Activated naive CD8-positive, alpha-beta T cell treated with anti-CD3 and anti-CD28 coated beads for 36 hours (primary cell): ENCODE results near the gene DNAH14. TPM values are rescaled to one million over a fixed set of nuclear protein-coding genes. Genes with fewer than 3 reads are reported as not detected.
A peak's percentile ranks its signal among the peaks of the same experiment; 100 is the strongest.
"Not testable (repeated sequence)": the region's sequence is repeated elsewhere in the genome, so short reads cannot be mapped to it uniquely, and the experiment has no call there.

ENCODE experiments used
- DNase-seq: peaks from one replicate; pipeline ENCODE4 v3.0.0; 2021
- H3K27ac Mint-ChIP-seq: one replicate; pipeline ENCODE4 v1.8.0; 2022; ENCODE audit warnings: mild to moderate bottlenecking, moderate library complexity, mixed read lengths
- H3K27me3 Mint-ChIP-seq: one replicate; pipeline ENCODE4 v1.8.0; 2022; ENCODE audit warnings: mild to moderate bottlenecking, mixed read lengths
- H3K36me3 Mint-ChIP-seq: one replicate; pipeline ENCODE4 v1.8.0; 2021; ENCODE audit warnings: mild to moderate bottlenecking, mixed read lengths
- H3K4me1 Mint-ChIP-seq: one replicate; pipeline ENCODE4 v1.8.0; 2021; ENCODE audit warnings: mixed read lengths
- H3K4me3 Mint-ChIP-seq: one replicate; pipeline ENCODE4 v1.8.0; 2022; ENCODE audit warnings: mild to moderate bottlenecking, moderate library complexity, mixed read lengths
- H3K9me3 Mint-ChIP-seq: one replicate; pipeline ENCODE4 v1.8.0; 2022; ENCODE audit warnings: mixed read lengths
- total RNA-seq, 2 experiments: library from RNA; stranded (reverse); gene quantifications; one replicate each; pipeline ENCODE4 v1.2.3, GENCODE V29; 2021

The DNAH14 gene
- total RNA-seq, 2 experiments from 2014 or later = 1.0 to 1.8 TPM

- Mint-ChIP-seq H3K36me3 (no peaks in the 10 kb centered on the region), H3K4me3 (no peak overlapping the region), H3K4me1 (no peaks in the 10 kb centered on the region), H3K27ac (no peak overlapping the region), H3K9me3 (no peaks in the 10 kb centered on the region), H3K27me3 (peaks cover 20% of the 10 kb centered on the region)
- DNase-seq = no peak
Measured at GRCh38 chr1:225258811-225259210, 329.3 kb downstream of the DNAH14 start.

DNA sequence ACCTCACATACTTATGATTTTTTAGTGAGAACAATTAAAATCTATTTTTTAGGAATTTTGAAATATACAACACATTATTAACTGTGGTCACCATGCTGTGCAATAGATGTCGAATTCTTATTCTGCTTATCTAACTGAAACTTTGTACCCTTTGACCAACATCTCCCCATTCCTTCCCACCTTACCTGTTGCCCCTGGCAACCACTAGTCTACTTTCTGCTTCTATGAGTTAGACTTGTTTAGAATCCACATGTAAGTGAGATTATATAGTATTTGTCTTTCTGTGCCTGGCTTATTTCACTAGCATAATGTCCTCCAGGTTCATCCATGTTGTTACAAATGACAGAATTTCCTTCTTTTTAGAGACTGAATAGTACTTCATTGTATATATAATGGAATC is 330.1 kb downstream of the DNAH14 start:
- H3K27me3 Mint-ChIP-seq = peaks cover 14% of the 10 kb centered on the region
- H3K36me3 Mint-ChIP-seq = no peaks in the 10 kb centered on the region
- peaks cover 2% of the 10 kb centered on the region for H3K4me1 Mint-ChIP-seq
- H3K9me3 Mint-ChIP-seq = no peaks in the 10 kb centered on the region
- DNase-seq = no peak
- H3K27ac Mint-ChIP-seq = no peak overlapping the region
- no peak overlapping the region for H3K4me3 Mint-ChIP-seq

- no peak for DNase-seq
- Mint-ChIP-seq H3K27ac (no peak overlapping the region), H3K9me3 (no peaks in the 10 kb centered on the region), H3K4me3 (no peak overlapping the region), H3K36me3 (no peaks in the 10 kb centered on the region), H3K4me1 (peaks cover 4% of the 10 kb centered on the region), H3K27me3 (peaks cover 8% of the 10 kb centered on the region)
Measured at GRCh38 chr1:225260319-225260718, 330.8 kb downstream of the DNAH14 start.

- H3K36me3 Mint-ChIP-seq = no peaks in the 10 kb centered on the region
- no peak overlapping the region for H3K27ac Mint-ChIP-seq
- H3K4me3 Mint-ChIP-seq = no peak overlapping the region
- H3K9me3 Mint-ChIP-seq = peaks cover 14% of the 10 kb centered on the region
- no peak for DNase-seq
- peaks cover 19% of the 10 kb centered on the region for H3K27me3 Mint-ChIP-seq
- H3K4me1 Mint-ChIP-seq = no peaks in the 10 kb centered on the region
Measured at GRCh38 chr1:225277445-225277844, 348.0 kb downstream of the DNAH14 start.

GRCh38 chr1:225280563-225280962 is 351.1 kb downstream of the DNAH14 start:
- H3K27ac Mint-ChIP-seq = no peak overlapping the region
- peaks cover 14% of the 10 kb centered on the region for H3K9me3 Mint-ChIP-seq
- DNase-seq = no peak
- no peak overlapping the region for H3K4me3 Mint-ChIP-seq
- H3K36me3 Mint-ChIP-seq = no peaks in the 10 kb centered on the region
- no peaks in the 10 kb centered on the region for H3K4me1 Mint-ChIP-seq
- H3K27me3 Mint-ChIP-seq = peaks cover 11% of the 10 kb centered on the region

GRCh38 chr1:225290244-225290643 is 360.8 kb downstream of the DNAH14 start:
- Mint-ChIP-seq H3K4me1 (no peaks in the 10 kb centered on the region), H3K27me3 (no peaks in the 10 kb centered on the region), H3K27ac (no peak overlapping the region), H3K36me3 (peaks cover 2% of the 10 kb centered on the region), H3K9me3 (peaks cover 11% of the 10 kb centered on the region), H3K4me3 (no peak overlapping the region)
- no peak for DNase-seq

DNA sequence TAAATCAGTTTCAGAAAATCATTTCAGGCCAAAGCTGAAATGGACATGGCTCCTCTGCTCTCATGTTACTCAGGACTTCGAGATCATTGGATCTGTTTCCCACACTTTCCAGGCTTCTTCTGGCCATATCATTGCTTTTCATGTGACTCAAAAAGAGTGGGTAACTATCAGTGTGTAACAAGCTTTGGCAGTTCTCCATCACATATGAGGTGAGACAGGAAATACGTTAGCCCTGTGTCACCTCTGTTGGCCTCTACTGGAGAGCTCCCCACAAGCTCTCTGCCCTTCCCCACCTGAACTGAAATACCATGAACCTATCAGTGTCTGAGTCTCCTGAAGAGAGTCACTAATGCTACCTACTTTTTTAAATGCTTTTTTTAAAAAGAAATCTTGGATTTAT is 370.1 kb downstream of the DNAH14 start:
- Mint-ChIP-seq H3K9me3 (peaks cover 20% of the 10 kb centered on the region), H3K27ac (no peak overlapping the region), H3K27me3 (no peaks in the 10 kb centered on the region), H3K4me3 (no peak overlapping the region), H3K4me1 (no peaks in the 10 kb centered on the region), H3K36me3 (peaks cover 2% of the 10 kb centered on the region)
- no peak for DNase-seq

- DNase-seq = no peak
- no peaks in the 10 kb centered on the region for H3K36me3 Mint-ChIP-seq
- no peaks in the 10 kb centered on the region for H3K4me1 Mint-ChIP-seq
- H3K27ac Mint-ChIP-seq = no peak overlapping the region
- H3K4me3 Mint-ChIP-seq = no peak overlapping the region
- H3K9me3 Mint-ChIP-seq = peaks cover 13% of the 10 kb centered on the region
- no peaks in the 10 kb centered on the region for H3K27me3 Mint-ChIP-seq
Measured at GRCh38 chr1:225300381-225300780, 370.9 kb downstream of the DNAH14 start.

DNA sequence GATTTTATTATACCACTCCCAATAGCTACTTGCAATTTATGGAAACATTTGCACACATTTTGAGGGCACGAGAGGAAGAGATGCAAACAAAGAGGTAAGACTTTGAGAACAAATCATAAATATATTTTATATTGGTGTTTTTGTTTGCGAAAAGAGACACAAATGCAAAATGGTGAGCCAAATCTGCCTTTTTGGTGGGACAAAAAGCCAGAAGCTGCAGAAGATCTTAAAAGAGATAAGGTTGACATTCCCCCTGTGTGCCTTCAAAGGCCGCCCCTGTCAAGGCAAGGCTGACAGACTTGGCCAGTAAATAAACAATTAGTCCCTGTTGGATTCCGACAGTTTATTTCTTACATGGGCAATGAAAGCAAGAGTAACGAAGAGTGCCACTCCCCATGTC is 375.5 kb downstream of the DNAH14 start:
- no peaks in the 10 kb centered on the region for H3K36me3 Mint-ChIP-seq
- H3K4me1 Mint-ChIP-seq = no peaks in the 10 kb centered on the region
- DNase-seq = no peak

DNA sequence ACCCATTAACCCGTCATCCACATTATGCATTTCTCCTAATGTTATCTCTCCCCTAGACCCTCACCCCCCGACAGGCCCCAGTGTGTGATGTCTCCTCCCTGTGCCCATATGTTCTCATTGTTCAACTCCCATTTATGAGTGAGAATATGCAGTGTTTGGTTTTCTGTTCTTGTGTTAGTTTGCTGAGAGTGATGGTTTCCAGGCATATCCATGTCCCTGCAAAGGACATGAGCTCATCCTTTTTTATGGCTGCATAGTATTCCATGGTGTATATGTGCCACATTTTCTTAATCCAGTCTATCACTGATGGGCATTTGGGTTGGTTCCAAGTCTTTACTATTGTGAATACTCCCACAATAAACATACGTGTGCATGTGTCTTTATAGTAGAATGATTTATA is 381.1 kb downstream of the DNAH14 start:
- H3K4me3 Mint-ChIP-seq, H3K36me3 Mint-ChIP-seq, DNase-seq, H3K27me3 Mint-ChIP-seq, H3K9me3 Mint-ChIP-seq, H3K4me1 Mint-ChIP-seq, H3K27ac Mint-ChIP-seq: not testable (repeated sequence)

More for the DNA sequence above, 375.5 kb downstream of the DNAH14 start:
- H3K27me3 Mint-ChIP-seq = no peaks in the 10 kb centered on the region
- H3K27ac Mint-ChIP-seq = no peak overlapping the region
- H3K9me3 Mint-ChIP-seq = no peaks in the 10 kb centered on the region
- H3K4me3 Mint-ChIP-seq = no peak overlapping the region

GRCh38 chr1:225318706-225319575 is 389.5 kb downstream of the DNAH14 start:
- H3K4me3 Mint-ChIP-seq = no peak overlapping the region

DNA sequence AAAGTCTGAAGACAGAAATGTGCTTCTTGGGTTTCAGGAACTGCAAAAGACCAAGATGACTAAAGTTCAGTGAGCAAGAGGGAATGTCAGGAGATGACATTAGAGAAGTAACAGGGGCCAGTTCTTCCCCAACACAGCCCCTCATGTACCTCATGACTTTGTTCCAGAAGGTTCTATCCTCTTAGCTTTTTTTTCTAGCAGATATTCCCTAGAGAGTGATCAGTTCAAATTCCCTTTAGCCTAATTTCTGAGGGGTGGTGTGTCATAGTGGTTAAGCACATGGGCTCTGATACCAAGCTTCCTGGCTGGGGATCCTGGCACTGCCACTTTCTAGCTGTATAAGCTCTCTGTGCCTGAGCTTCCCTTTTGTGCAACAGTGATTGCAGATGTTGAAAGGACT is 390.4 kb downstream of the DNAH14 start:
- DNase-seq = no peak
- no peaks in the 10 kb centered on the region for H3K4me1 Mint-ChIP-seq
- no peak overlapping the region for H3K27ac Mint-ChIP-seq
- no peaks in the 10 kb centered on the region for H3K36me3 Mint-ChIP-seq
- H3K4me3 Mint-ChIP-seq = no peak overlapping the region
- no peaks in the 10 kb centered on the region for H3K27me3 Mint-ChIP-seq
- H3K9me3 Mint-ChIP-seq = peaks cover 2% of the 10 kb centered on the region

More at GRCh38 chr1:225318706-225319575, 389.5 kb downstream of the DNAH14 start:
- Mint-ChIP-seq H3K36me3 (no peaks in the 10 kb centered on the region), H3K9me3 (peaks cover 4% of the 10 kb centered on the region), H3K27me3 (no peaks in the 10 kb centered on the region), H3K4me1 (no peaks in the 10 kb centered on the region), H3K27ac (no peak overlapping the region)
- DNase-seq = peak; percentile 8

GRCh38 chr1:225321784-225322183 is 392.3 kb downstream of the DNAH14 start:
- no peak overlapping the region for H3K4me3 Mint-ChIP-seq
- no peak for DNase-seq
- H3K36me3 Mint-ChIP-seq = no peaks in the 10 kb centered on the region
- H3K9me3 Mint-ChIP-seq = no peaks in the 10 kb centered on the region
- no peaks in the 10 kb centered on the region for H3K27me3 Mint-ChIP-seq
- no peak overlapping the region for H3K27ac Mint-ChIP-seq
- H3K4me1 Mint-ChIP-seq = no peaks in the 10 kb centered on the region

DNA sequence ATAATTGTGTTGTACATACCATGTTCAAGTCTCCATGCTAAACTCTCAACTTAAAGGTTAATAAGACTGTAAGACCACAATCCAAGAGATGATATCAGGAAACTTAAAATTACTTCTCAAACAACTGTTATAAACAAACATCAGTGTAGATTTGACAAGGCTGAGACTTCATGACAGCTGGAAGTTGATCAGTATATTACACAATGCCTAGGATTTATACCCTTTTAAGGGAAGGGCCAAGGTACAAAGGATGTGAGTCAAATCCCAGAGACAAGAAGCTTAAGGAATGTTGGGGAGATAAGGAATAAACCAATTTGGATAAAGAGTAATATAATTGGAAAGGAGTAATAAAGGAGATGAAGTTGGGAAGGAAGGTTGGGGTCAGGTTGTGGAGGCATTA is 399.6 kb downstream of the DNAH14 start:
- Mint-ChIP-seq H3K4me3 (no peak overlapping the region), H3K27me3 (no peaks in the 10 kb centered on the region), H3K9me3 (no peaks in the 10 kb centered on the region), H3K4me1 (no peaks in the 10 kb centered on the region), H3K27ac (no peak overlapping the region), H3K36me3 (no peaks in the 10 kb centered on the region)
- DNase-seq = no peak

GRCh38 chr1:225329996-225330395 is 400.5 kb downstream of the DNAH14 start:
- not testable (repeated sequence) for H3K27ac Mint-ChIP-seq, H3K9me3 Mint-ChIP-seq, H3K27me3 Mint-ChIP-seq, H3K4me1 Mint-ChIP-seq, H3K36me3 Mint-ChIP-seq, DNase-seq, H3K4me3 Mint-ChIP-seq

DNA sequence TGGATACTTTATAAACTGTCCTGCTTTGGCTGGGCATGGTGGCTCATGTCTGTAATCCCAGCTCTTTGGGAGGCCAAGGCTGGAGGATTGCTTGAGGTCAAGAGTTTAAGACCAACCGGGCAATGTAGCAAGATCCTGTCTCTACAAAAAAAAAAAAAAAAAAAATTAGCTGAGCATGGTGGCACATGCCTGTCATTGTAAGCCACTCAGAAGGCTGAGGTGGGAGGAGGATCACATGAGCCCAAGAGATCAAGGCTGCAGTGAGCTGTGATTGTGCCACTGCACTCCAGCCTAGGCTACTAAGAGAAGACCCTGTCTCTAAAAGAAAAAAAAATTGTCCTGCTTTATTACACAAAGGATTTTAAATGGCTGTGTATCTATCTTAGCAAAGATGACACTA is 403.2 kb downstream of the DNAH14 start:
- Mint-ChIP-seq H3K9me3 (no peaks in the 10 kb centered on the region), H3K4me3 (no peak overlapping the region), H3K27ac (no peak overlapping the region), H3K27me3 (no peaks in the 10 kb centered on the region), H3K36me3 (no peaks in the 10 kb centered on the region), H3K4me1 (no peaks in the 10 kb centered on the region)
- DNase-seq = no peak
